Midbrain (tissue), 1 donor: Measurements from ENCODE around the gene PARK7.
"Not testable (repeated sequence)": the region's sequence is repeated elsewhere in the genome, so short reads cannot be mapped to it uniquely, and the experiment has no call there.

ENCODE experiments used
- DNase-seq: peaks from one replicate; lab custom pipeline; 2025; lab: John Stamatoyannopoulos, UW

Gene PARK7

GRCh38 chr1:7943251-7943650 is 18.3 kb upstream of the PARK7 start:
- no peak for DNase-seq

GRCh38 chr1:7948960-7949359 is 12.6 kb upstream of the PARK7 start:
- DNase-seq = no peak

DNA sequence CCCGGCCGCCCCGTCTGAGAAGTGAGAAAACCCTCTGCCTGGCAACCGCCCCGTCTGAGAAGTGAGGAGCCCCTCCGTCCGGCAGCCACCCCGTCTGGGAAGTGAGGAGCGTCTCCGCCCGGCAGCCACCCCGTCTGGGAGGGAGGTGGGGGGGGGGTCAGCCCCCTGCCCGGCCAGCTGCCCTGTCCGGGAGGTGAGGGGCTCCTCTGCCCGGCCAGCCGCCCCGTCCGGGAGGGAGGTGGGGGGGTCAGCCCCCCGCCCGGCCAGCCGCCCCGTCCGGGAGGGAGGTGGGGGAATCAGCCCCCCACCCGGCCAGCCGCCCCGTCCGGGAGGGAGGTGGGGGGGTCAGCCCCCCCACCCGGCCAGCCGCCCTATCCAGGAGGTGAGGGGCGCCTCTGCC is 8.7 kb upstream of the PARK7 start:
- not testable (repeated sequence) for DNase-seq

- peak; percentile 97 for DNase-seq
Observed at GRCh38 chr1:7953850-7954609, 7.5 kb upstream of the PARK7 start.

DNA sequence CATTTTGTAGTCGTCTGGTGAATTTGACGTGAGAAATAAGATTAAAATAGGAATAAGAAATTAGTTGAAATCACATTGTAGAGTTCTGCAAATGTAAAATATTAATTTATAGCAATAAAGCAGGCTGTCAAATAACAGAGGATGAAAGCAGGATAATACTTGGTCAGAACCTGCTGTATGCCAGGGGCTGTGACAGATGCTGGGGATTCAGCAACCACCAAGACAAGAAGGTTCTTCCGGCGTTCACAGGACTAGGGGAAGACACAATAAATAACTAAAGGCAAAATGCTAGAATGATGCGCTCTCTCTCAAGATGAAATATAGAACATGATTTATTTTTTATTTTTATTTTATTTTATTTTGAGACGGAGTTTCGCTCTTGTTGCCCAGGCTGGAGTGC is 6.8 kb upstream of the PARK7 start:
- DNase-seq = no peak

DNA sequence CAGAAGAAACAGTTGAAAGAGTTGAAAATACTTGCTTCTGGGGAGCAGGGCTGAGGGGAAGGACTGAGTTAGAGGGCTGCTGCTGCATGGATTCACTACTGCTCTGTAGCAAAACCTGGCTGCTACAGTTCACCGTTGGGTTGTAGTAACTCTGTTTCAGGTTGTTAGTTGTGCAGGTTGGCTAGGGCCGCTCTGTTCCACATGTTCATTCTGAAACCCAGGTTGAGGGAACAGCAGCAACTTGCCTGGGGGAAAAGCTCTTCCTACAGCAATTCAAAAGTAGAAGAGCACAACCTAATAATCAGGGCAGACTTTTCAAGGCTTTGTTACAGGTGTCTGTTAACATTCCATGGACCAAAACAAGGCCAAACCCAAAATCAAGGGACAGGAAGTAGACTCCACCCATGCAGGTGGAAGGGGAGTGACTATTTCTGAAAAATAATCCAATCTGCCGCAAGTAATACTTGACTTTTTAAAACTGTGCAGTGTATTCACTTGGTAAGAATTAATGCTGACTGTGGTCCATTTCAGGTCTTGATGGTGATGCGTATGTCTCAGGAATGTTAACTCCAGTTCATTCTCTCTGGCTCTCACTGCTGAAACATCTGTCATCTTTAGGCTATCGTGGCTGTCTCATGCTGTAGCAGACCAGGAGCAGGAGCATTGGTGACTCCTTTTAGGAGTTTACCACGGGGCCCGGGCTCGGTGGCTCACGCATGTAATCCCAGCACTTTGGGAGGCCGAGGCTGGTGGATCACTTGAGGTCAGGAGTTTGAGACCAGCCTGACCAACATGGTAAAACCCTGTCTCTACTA is 5.1 kb upstream of the PARK7 start:
- no peak for DNase-seq

DNA sequence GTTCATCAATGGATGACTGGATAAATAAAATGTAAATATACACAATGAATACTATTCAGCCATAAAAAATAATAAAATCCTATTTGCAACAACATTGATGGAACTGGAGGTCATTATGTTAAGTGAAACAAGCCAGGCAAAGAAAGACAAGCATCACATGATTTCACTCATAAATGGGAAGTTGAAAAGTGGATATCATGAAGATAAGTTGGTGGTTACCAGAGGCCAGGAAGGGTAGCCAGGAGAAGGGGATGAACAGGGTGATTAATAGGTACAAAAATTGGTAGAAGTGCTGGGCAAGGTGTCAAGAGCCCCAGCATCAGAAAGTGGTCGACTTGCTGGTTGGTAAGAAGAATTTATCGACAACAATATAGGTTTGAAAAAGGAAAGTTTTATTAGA is 1.3 kb upstream of the PARK7 start:
- no peak for DNase-seq

GRCh38 chr1:7960867-7961215 is 670 bp upstream of the PARK7 start:
- DNase-seq = no peak

- DNase-seq = no peak
Observed at GRCh38 chr1:7962014-7962335, 464 bp downstream of the PARK7 start.

DNA sequence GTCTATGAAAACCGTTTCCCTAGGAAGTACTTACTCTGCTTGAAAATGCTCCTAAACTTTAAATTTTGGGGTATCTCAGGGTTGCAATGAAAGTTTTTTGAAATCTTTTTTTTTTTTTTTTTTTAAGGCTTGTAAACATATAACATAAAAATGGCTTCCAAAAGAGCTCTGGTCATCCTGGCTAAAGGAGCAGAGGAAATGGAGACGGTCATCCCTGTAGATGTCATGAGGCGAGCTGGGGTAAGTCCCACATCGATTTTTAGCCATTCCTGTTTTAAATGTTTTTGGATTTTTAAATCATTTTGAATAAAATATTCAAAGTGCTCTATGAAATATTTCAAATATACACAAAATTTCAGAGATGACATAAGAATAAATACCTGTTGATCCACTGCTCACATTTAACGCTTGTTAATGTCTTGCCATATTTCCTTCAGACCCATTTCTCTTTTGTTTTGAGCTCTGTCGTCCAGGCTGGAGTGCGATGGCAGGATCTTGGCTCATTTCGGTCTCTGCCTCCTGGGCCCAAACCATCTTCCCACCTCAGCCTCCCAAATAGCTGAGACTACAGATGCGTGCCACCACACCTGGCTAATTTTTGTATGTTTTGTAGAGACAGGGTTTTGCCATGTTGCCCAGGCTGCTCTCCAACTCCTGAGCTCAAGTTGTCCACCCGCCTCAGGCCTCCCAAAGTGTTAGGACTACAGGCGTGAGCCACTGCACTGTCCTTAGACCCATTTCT is 1.3 kb downstream of the PARK7 start:
- no peak for DNase-seq

DNA sequence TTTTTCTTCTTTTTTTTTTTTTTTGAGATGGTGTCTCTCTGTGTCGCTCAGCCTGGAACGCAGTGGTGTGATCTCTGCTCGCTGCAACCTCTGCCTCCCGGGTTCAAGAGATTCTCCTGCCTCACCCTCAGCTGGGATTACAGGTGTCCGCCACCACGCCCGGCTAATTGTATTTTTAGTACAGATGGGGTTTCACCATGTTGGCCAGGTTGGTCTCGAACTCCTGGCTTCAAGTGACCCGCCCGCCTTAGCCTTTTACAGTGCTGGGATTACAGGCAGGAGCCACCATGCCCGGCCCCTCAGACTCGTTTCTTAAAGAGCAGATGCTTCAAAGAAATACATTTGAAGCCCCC is 1.8 kb downstream of the PARK7 start:
- DNase-seq = not testable (repeated sequence)

- DNase-seq = not testable (repeated sequence)
Observed at GRCh38 chr1:7963841-7964240, 2.3 kb downstream of the PARK7 start.

DNA sequence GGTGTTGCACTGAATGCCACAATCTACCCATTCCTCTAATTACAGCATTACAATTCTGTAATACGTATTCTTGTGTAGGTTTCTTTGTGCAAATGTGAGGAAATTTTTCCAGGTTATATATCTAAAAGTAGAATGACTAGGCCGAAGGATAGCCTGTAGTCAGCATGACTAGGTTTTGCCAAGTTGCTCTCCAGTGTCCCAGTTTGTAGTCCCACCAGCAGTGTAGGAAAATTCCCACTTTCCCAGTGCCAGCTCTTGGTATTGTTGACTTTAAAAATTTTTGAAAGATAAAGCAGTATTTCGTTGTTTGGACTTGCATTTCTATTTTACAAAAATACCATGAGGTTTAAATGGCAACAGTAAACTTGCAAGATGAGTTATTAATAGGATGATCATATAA is 3.0 kb downstream of the PARK7 start:
- no peak for DNase-seq

DNA sequence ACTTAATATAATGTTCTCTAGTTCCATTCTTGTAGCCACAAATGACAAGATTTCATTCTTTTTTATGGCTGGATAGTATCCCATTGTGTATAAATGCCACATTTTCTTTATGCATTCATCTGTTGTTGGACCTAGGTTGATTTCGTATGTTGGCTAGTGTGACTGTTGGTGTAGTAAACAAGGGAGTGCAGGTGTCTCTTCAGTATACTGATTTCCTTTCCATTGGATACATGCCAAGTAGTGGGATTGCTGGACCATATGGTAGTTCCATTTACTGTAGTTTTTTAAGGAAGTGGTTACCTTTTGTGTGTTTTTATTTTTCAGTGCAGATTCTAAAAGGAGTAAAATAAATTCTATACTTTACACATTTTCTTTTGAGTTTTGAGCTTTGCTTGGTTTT is 5.7 kb downstream of the PARK7 start:
- DNase-seq = no peak

- DNase-seq = no peak
Observed at GRCh38 chr1:7967651-7968050, 6.1 kb downstream of the PARK7 start.

DNA sequence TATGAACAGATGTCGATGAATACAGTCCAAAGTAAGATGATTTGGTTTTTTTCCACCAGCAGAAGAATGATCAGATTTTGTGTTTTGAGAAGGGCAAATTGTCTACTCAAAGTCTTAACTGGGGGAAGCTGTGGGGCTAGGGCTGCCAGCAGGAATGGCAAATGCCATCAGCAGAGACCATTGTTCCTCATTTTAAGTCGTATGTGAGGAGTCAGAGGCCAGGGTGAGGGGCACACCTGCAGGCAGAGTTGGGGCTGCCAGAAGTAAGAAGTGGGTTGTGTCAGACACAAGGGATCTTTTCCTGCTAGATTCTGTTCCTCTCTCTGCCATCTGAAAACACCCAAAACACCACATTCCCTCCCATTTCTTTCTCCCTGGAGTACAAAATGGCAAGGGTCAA is 8.7 kb downstream of the PARK7 start:
- DNase-seq = no peak

GRCh38 chr1:7971024-7971423 is 9.5 kb downstream of the PARK7 start:
- DNase-seq = no peak

DNA sequence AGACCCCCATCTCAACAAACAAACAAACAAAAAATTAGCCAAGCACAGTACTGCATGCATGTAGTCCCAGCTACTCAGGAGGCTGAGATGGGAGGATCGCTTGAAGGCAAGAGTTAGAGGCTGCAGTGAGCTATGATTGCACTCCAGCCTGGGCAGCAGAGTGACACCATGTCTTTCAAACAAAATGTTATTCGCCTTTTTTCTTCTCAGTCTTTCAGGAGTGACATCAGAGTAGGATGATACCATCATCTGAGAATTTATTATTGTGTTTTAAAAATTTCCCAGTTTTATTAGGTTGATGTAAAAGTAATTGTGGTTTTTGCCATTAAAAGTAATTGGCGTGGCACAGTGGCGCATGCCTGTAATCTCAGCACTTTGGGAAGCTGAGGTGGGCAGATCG is 10.8 kb downstream of the PARK7 start:
- DNase-seq = no peak

GRCh38 chr1:7973086-7973485 is 11.6 kb downstream of the PARK7 start:
- no peak for DNase-seq

- peak; percentile 71 for DNase-seq
Observed at GRCh38 chr1:7975212-7975865, 13.8 kb downstream of the PARK7 start.

DNA sequence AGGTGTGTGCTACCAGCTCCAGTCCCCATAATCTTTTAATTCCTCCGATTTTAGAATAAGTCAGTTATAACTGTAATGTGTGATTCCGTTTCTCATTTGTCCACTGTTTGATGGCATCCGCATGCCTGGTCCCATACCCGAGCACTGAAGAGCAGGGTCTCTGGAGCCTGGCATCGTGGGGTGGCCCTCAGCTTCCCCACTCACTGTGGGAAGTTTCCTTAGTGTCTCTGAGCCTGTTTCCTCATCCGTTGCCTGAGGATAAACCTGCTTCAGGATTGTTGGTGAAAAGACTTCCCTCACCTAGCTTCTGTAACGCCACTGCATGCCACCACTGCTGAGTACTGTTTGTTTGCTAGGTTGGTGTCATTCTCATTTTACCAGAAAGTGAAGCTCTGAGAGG is 19.5 kb downstream of the PARK7 start:
- DNase-seq = no peak

- DNase-seq = no peak
Observed at GRCh38 chr1:7983086-7983778, 21.7 kb downstream of the PARK7 start.
